GM19193 (cell line): ENCODE data around the gene DUSP28.

Source experiments
- POLR2A ChIP-seq: IDR thresholded peaks from 4 replicates; pipeline ENCODE4 v1.6.1; 2011; ENCODE audit not compliant: insufficient read depth, insufficient read length; ENCODE audit errors: extremely low read depth

The DUSP28 gene

GRCh38 chr2:240523451-240524281 lies 36.5 kb upstream of the DUSP28 start:
- TF ChIP-seq POLR2A, result no peak

GRCh38 chr2:240524963-240525718 lies 35.0 kb upstream of the DUSP28 start:
- no peak for TF ChIP-seq POLR2A

- no peak for TF ChIP-seq POLR2A
Observed at GRCh38 chr2:240525802-240526201, 34.4 kb upstream of the DUSP28 start.

- TF ChIP-seq POLR2A, result no peak
Observed at GRCh38 chr2:240526521-240526920, 33.6 kb upstream of the DUSP28 start.

- no peak for TF ChIP-seq POLR2A
Observed at GRCh38 chr2:240527153-240527750, 32.9 kb upstream of the DUSP28 start.

GRCh38 chr2:240528406-240529040 lies 31.6 kb upstream of the DUSP28 start:
- TF ChIP-seq POLR2A, result no peak

GRCh38 chr2:240529344-240529999 lies 30.7 kb upstream of the DUSP28 start:
- no peak for TF ChIP-seq POLR2A

GRCh38 chr2:240530181-240530580 lies 30.0 kb upstream of the DUSP28 start:
- TF ChIP-seq POLR2A, result no peak

- TF ChIP-seq POLR2A, result no peak
Observed at GRCh38 chr2:240531038-240531437, 29.1 kb upstream of the DUSP28 start.

- TF ChIP-seq POLR2A, result no peak
Observed at GRCh38 chr2:240532031-240532775, 28.0 kb upstream of the DUSP28 start.

GRCh38 chr2:240538031-240538780 lies 22.0 kb upstream of the DUSP28 start:
- TF ChIP-seq POLR2A, result no peak

GRCh38 chr2:240539906-240540305 lies 20.3 kb upstream of the DUSP28 start:
- TF ChIP-seq POLR2A, result no peak

- TF ChIP-seq POLR2A, result no peak
Observed at GRCh38 chr2:240551288-240551687, 8.9 kb upstream of the DUSP28 start.
